HepG2 (cell line): ENCODE measurements around the gene TBC1D1.

Source experiments
- BHLHE40 ChIP-seq: IDR thresholded peaks from 2 replicates; pipeline ENCODE4 v1.6.1; 2011; ENCODE audit warnings: low read length, improper control_type of control experiment
- CTCF ChIP-seq: sonication (generic); formaldehyde crosslinking; IDR thresholded peaks from 2 replicates; pipeline ENCODE4 v1.5.0; 2020; ENCODE audit warnings: mild to moderate bottlenecking, missing genetic modification reagents, moderate library complexity
- ETV5 ChIP-seq: IDR thresholded peaks from 2 replicates; pipeline ENCODE4 v1.6.1; 2018; ENCODE audit warnings: missing biosample characterization, missing genetic modification reagents, inconsistent platforms, borderline replicate concordance
- KAT2B ChIP-seq: fragments of 150-350 bp; IDR thresholded peaks from 2 replicates; pipeline ENCODE4 v1.6.1; 2014; ENCODE audit warnings: low read depth, low read length, borderline replicate concordance
- POLR2A ChIP-seq, 2 experiments: IDR thresholded peaks; 2 replicates each; pipeline ENCODE4 v1.6.1; 2011; ENCODE audit warnings: low read depth in 2 of 2, low read length in 2 of 2, mild to moderate bottlenecking in 1 of 2, moderate library complexity in 1 of 2; ENCODE audit not compliant: insufficient read depth in 1 of 2
- REST ChIP-seq, 2 experiments: IDR thresholded peaks; 2 replicates each; pipeline ENCODE4 v1.6.1; 2011 to 2012; ENCODE audit warnings: low read length in 2 of 2, borderline replicate concordance in 1 of 2, low read depth in 1 of 2, mild to moderate bottlenecking in 1 of 2, moderate library complexity in 1 of 2
- ZBTB43 ChIP-seq: sonication (generic); formaldehyde crosslinking; conservative IDR thresholded peaks from 2 replicates; pipeline ENCODE4 v1.4.0; 2020; ENCODE audit warnings: missing genetic modification reagents
- ZNF224 ChIP-seq: sonication (generic); formaldehyde crosslinking; IDR thresholded peaks from 2 replicates; pipeline ENCODE4 v1.5.0; 2020; ENCODE audit warnings: mild to moderate bottlenecking, missing genetic modification reagents
- ZNF788 ChIP-seq: sonication (generic); formaldehyde crosslinking; IDR thresholded peaks from 2 replicates; pipeline ENCODE4 v1.5.0; 2020; ENCODE audit warnings: mild to moderate bottlenecking, missing genetic modification reagents, borderline replicate concordance
- TF ChIP-seq, protein P1 (sequence below): conservative IDR thresholded peaks from 2 replicates; pipeline ENCODE4 v1.6.1; 2018; ENCODE audit warnings: missing genetic modification reagents
- TF ChIP-seq, protein P2 (sequence below): sonication (generic); formaldehyde crosslinking; IDR thresholded peaks from 2 replicates; pipeline ENCODE4 v1.8.1; 2023; ENCODE audit warnings: mild to moderate bottlenecking, missing genetic modification reagents, borderline replicate concordance

GRCh38 chr4:38180456-38180855, 289.6 kb downstream of the TBC1D1 start:
- no peak for TF ChIP-seq ZNF224 (CRISPR knock-in tag)
- TF ChIP-seq ZNF788 (CRISPR knock-in tag), result no peak
- TF ChIP-seq BHLHE40, result no peak
- TF ChIP-seq, protein P1, sequence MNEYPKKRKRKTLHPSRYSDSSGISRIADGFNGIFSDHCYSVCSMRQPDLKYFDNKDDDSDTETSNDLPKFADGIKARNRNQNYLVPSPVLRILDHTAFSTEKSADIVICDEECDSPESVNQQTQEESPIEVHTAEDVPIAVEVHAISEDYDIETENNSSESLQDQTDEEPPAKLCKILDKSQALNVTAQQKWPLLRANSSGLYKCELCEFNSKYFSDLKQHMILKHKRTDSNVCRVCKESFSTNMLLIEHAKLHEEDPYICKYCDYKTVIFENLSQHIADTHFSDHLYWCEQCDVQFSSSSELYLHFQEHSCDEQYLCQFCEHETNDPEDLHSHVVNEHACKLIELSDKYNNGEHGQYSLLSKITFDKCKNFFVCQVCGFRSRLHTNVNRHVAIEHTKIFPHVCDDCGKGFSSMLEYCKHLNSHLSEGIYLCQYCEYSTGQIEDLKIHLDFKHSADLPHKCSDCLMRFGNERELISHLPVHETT, result no peak
- no peak for TF ChIP-seq CTCF (CRISPR knock-in tag)
- no peak for TF ChIP-seq POLR2A (IDR thresholded peaks at IDR 0.05; ENCODE audit: insufficient read depth in 1 of 2, low read depth in 2 of 2, low read length in 2 of 2)
- TF ChIP-seq KAT2B, result no peak
- TF ChIP-seq ZBTB43 (CRISPR knock-in tag), result no peak
- TF ChIP-seq, protein P2, sequence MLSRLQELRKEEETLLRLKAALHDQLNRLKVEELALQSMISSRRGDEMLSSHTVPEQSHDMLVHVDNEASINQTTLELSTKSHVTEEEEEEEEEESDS, result no peak
- no peak for TF ChIP-seq ETV5 (CRISPR knock-in tag)
- no peak for TF ChIP-seq REST (IDR thresholded peaks at IDR 0.05; ENCODE audit: borderline replicate concordance in 1 of 2, low read depth in 1 of 2, low read length in 2 of 2)
